A549 treated with CpdA at 1 μM for 4 hours (cell line): Measurements from ENCODE around the gene RABEPK. TPM values are rescaled to one million over a fixed set of nuclear protein-coding genes. Genes with fewer than 3 reads are reported as not detected.

ENCODE experiments used
- total RNA-seq: library from RNA; stranded (reverse); fragments of 200-300 nt; extraction: Qiagen RNA extraction; gene quantifications from 5 replicates; pipeline ENCODE4 v1.2.3, GENCODE V29; 2022; ENCODE audit warnings: low read depth

Gene RABEPK
- 35.9 to 47.2 TPM (median 47.1 TPM) in 5 replicates for total RNA-seq

DNA sequence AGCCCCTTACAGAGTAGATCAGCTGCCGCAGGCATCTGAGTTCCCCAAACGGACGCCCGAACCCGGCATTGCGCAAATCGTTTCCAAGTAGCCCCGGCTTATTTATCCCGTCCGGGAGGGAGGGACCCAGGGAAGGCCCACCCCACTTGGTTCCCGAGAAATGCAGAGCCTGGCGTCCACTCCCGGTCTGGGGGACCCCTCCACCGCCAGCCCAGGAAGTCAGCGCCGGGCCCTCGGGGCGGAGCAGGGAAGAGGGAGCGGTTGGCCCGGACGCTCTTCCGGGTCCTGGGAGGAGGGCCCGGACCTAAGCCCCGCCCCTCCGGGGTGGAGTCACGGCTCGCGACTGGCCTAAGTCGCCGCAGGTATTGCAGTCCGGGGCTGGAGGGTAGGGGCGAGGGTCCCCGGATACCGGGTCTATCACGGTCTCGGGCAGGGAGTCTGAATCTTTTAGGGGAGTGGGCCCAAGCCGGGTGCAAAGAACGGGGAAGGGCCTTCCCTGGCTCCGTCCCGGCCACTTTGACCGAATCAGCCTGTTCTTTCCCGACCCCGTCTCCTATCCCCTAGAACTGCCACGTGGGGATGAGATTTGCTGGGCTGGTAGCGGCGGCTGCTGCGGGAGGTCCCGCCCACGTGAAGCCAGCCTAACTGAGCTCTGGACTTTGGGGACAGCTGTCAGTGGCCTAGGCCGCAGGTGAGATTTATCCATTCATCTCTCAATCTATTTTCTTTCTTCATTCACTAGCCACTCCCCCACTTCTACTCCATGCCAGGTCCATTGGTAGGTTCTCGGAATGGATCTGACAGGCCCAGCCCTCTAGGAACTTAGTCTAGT, at the start of gene RABEPK:
Gene RABEPK (plus strand): TSS at position 327 of the 832 bp plus-strand sequence. CDS start 2,472 bp downstream, outside the sequence.

DNA sequence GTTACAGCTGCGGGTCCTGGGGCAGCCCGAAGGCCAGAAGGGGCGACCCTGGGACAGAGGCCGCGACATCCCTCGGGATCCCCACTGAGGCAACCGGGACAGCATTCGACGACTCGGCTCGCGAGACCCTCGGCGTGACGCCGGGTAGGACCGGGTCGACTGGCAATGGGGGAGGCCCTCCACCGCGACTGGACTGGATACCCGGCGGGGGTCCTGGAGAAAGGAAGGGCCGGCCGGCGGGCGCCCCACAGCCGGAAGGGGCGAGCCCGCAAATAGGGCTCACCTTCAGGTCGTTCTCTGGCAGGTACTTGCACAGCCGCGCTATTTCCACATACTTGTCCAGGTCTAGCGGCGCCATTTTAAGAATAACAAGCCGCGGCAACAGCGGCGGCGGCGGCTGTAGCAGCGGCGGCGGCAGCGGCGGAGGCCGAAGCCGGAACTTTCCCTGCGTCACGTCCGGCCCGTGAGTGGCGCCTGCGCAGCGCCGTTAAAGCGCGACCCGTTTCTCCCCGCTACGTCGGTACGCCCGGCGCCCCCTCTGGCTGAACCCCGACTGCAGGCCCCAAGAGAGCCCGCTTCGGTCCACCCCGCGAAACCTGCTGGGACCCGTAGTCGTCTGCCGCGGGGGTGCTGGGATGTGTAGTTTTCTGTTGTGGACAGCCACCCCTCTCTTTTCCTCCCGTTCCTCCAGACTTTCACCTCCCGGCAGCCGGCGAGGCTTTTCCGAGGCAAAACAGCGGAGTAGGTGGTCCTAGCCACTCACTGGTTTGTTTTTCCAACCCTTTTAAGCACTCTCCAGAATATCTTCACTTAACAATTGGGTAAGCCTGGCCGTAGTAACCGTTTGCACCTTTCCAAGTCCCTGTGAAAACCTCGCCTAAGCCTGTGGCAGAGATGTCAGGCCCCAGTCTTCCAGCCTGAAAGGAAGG, 10.7 kb upstream of the RABEPK start, which contains the start of gene PPP6C:
Gene PPP6C (minus strand): TSS at position 443 of the 929 bp plus-strand sequence. CDS start 85 bp downstream, at position 358.

DNA sequence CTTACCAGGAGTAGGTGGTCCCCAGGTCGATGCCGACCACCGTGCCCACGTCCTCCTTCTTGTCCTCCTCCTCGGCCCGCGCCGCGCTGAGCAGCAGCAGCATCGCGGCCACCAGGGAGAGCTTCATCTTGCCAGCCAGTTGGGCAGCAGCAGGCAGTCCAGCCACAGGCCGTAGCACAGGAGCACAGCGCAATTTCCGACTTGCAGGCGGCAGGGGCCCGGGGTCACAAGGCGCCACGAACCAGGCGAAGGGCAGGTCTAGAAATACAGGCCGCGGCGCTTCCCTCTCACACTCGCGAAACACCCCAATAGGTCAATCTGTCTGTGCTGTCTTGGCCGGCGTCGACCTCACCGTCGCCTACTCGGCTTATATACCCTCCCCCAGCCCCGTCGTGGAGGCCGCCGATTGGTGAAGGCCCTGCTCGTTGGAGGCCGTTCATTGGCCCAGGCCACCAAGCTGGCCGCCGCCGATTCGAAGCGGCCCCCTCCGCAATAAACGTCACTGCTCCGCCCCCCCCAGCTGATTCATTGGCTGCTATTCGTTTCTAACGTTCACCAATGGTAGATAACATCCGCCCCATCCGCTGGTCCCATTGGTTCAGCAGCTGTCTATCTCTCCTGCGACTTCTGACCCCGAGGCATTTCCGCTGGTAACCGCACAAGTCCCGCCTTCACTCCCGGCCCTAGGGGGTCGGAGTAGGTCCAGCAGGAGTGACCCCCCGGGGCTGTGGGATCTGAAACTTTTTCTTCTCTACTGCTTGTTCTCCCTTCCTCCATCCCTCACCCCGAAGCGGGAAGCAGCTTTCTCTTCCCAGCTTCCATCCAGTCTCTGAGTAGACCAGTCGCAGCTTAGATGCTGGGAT, 40.9 kb downstream of the RABEPK start, which contains the start of gene HSPA5:
Gene HSPA5 (minus strand): TSS at position 344 of the 863 bp plus-strand sequence. CDS start 217 bp downstream, at position 127.

DNA sequence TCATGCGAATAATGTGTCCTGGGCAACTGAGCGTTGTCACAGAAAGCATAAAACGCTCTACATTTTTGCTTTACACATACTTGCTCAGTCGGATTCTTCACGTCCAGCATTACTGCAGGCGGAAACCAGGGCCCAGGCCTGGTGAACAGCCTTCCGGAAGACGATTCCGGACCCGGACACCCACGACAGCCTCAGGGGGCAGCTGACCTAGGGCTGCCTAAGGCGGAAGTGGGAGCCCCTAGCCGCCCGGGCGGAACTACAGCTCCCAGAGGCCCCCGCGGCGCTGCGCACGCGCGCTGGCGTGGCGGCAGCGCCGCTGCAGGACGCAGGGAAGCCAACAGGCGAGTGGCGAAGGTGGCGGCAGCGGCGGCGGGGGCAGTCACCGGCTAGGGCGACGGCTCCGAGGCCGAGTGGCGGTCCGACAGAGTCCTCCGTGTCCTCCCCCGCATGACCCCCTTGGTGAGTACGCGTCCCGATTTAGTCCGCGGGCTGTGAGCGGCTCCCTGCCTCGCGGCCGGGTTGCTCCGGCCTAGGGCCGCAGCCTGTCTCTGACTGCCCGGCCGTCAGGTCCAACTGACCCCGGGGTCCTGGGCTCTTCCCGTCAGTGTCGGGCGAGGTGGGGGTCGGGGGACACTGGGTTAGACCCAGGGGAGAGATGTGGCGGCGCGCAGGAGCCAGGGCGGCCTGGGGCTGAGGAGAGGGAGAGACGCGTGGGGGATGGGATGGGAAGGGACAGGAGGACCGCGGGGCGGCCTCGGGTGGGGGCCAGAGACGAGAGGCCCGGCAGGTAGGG, 61.4 kb downstream of the RABEPK start, which contains the start of gene GAPVD1:
Gene GAPVD1 (plus strand): TSS at position 326 of the 793 bp plus-strand sequence. CDS start 37,096 bp downstream, outside the sequence.

Other genes with a start within 250 kb of the RABEPK start
- 1.0 to 2.2 TPM (median 1.9 TPM) in 5 replicates for gene SCAI, start 57.0 kb upstream of the RABEPK start, total RNA-seq
- 25.9 to 30.7 TPM (median 27.3 TPM) in 5 replicates for gene PPP6C, start 10.7 kb upstream of the RABEPK start, total RNA-seq
- gene HSPA5, start 40.8 kb downstream of the RABEPK start, total RNA-seq = 462 to 516 TPM (median 479 TPM) in 5 replicates
- gene GAPVD1, start 61.3 kb downstream of the RABEPK start, total RNA-seq = 14.1 to 20.8 TPM (median 17.0 TPM) in 5 replicates